Rectal smooth muscle tissue (tissue), 1 donor: Measurements from ENCODE around the gene STAM.
"Not testable (repeated sequence)": the region's sequence is repeated elsewhere in the genome, so short reads cannot be mapped to it uniquely, and the experiment has no call there.

Experiments
- H3K27ac ChIP-seq: one replicate; pipeline ENCODE4 v1.7.0; 2013; ENCODE audit warnings: low read depth, low read length, inconsistent platforms
- H3K27me3 ChIP-seq: one replicate; pipeline ENCODE4 v1.7.0; 2013; ENCODE audit warnings: low read length; ENCODE audit not compliant: control insufficient read depth, insufficient read depth
- H3K36me3 ChIP-seq: one replicate; pipeline ENCODE4 v1.7.0; 2013; ENCODE audit warnings: low read length; ENCODE audit not compliant: control insufficient read depth, insufficient read depth
- H3K4me1 ChIP-seq: one replicate; pipeline ENCODE4 v1.7.0; 2013; ENCODE audit warnings: low read length; ENCODE audit not compliant: control insufficient read depth, insufficient read depth
- H3K4me3 ChIP-seq: one replicate; pipeline ENCODE4 v1.7.0; 2013; ENCODE audit warnings: low read length
- H3K9ac ChIP-seq: one replicate; pipeline ENCODE4 v1.7.0; 2013; ENCODE audit warnings: low read length

STAM gene

DNA sequence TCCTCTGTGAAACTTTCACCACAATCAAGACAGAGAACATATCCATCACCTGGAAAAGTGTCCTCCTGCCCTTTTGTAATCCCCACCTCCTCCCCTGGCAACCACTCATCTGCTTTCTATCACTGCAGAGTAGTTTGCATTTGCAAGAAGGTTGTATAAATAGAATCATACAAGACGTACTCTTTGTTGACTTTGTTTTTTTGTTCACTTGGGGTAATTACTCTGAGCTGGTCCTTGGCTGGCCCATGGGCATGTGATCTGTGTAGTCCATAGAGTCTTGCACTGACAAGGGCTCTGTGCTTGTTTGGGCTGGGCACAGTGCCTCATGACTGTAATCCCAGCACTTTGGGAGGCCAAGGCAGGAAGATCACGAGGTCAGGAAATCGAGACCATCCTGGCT, 19.0 kb upstream of the STAM start:
- Histone ChIP-seq H3K27ac (no peak overlapping the region), H3K9ac (no peak overlapping the region), H3K36me3 (no peaks in the 10 kb centered on the region), H3K27me3 (no peaks in the 10 kb centered on the region), H3K4me1 (no peaks in the 10 kb centered on the region), H3K4me3 (no peak overlapping the region)

DNA sequence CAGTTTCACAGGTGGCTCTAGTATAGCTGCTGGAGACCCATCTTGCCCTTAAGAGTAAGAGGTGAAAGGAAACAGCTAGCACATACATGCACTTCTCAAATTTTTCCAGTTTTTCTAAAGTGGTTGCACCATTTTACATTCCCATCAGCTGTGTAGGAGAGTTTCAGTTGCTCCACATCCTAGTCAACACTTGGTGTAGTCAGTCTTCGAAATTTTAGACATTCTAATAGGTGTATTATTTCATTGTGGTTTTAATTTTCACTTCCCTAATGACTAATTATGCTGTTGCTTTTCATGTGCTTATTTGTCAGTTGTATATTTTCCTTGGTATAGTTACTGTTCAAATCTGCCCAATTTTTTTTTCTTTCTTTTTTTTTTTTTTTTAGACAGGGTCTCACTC, 17.3 kb upstream of the STAM start:
- Histone ChIP-seq H3K36me3 (no peaks in the 10 kb centered on the region), H3K9ac (no peak overlapping the region), H3K4me1 (no peaks in the 10 kb centered on the region)

DNA sequence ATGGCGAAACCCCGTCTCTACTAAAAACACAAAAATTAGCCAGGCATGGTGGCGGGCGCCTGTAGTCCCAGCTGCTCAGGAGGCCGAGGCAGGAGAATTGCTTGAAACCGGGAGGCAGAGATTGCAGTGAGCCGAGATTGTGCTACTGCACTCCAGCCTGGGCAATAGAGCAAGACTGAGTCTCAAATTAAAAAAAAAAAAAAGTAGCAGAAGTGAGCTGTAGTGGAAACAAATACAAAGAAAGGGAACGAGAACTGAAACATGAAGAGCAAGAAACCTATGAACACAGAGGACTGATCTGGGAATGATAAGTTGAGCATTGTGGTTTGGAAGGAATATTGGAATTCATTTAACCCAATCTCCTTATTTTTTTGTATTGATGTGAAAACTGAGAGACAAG, 11.4 kb upstream of the STAM start:
- not testable (repeated sequence) for H3K27ac ChIP-seq, H3K36me3 ChIP-seq, H3K27me3 ChIP-seq, H3K9ac ChIP-seq, H3K4me1 ChIP-seq, H3K4me3 ChIP-seq

More for the DNA sequence above, 17.3 kb upstream of the STAM start:
- no peak overlapping the region for H3K27ac ChIP-seq
- no peaks in the 10 kb centered on the region for H3K27me3 ChIP-seq
- no peak overlapping the region for H3K4me3 ChIP-seq

DNA sequence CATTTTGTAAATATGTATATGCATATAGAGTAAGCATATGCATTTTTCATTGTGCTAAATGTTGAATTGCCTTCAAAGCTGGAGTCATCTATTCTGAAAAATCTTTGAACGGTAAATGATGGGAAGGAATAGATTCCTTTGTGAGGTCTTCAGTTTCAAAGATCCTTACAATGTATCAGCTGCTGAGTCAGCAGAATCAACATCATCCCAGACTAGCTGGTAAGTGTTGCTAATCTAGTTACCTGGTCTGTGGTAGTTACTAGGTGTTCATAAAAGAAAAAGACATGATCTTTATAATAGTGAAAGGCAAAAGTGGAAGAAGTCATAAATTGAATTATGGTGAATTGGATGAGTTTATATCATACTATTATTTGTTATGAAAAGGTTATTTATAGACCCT, 10.6 kb upstream of the STAM start:
- H3K27ac ChIP-seq: no peak overlapping the region
- no peaks in the 10 kb centered on the region for H3K4me1 ChIP-seq
- no peak overlapping the region for H3K9ac ChIP-seq
- no peak overlapping the region for H3K4me3 ChIP-seq
- no peaks in the 10 kb centered on the region for H3K27me3 ChIP-seq
- H3K36me3 ChIP-seq: no peaks in the 10 kb centered on the region

DNA sequence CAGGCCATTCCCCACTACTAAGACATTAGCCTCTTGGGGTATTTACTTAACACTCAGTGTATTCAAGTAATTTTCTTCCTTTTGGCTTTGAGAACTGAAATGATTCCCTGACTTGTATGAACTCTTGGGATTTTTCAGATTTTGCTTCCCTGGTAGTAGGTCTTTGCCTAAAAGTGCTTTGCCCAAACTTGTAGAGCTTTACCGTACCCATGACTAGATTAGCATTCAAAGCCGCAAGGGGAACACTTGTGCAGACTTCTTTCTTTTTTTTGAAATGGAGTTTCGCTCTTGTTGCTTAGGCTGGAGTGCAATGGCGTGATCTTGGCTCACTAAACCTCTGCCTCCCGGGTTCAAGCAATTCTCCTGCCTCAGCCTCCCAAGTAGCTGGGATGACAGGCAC, 6.1 kb upstream of the STAM start:
- Histone ChIP-seq H3K27ac (no peak overlapping the region), H3K36me3 (no peaks in the 10 kb centered on the region), H3K4me1 (no peaks in the 10 kb centered on the region), H3K27me3 (no peaks in the 10 kb centered on the region), H3K9ac (no peak overlapping the region), H3K4me3 (no peak overlapping the region)

DNA sequence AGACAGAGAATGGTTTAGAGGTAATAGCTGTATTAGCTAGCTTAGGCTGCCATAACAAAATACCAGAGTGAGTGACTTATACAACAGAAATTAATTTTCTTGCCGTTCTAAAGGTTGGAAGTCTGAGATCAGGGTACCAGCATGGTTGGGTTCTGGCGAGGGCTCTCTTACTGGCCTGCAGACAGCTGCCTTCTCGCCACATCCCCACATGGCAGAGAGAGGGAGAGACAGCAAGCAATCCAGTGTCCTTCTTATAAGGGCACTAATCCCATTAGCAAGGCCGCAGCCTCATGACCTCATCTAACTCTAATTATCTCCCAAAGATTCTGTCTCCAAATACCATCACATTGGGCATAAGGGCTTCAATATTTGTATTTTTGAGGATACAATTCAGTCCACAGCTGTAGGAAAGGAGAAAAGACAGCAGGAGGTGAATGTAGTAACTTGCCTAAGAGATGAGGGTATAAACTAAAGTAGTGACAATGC, 3.6 kb upstream of the STAM start:
- H3K36me3 ChIP-seq: no peaks in the 10 kb centered on the region
- no peak overlapping the region for H3K9ac ChIP-seq
- H3K27ac ChIP-seq: no peak overlapping the region
- H3K4me1 ChIP-seq: peaks cover 5% of the 10 kb centered on the region
- H3K4me3 ChIP-seq: no peak overlapping the region
- H3K27me3 ChIP-seq: no peaks in the 10 kb centered on the region

DNA sequence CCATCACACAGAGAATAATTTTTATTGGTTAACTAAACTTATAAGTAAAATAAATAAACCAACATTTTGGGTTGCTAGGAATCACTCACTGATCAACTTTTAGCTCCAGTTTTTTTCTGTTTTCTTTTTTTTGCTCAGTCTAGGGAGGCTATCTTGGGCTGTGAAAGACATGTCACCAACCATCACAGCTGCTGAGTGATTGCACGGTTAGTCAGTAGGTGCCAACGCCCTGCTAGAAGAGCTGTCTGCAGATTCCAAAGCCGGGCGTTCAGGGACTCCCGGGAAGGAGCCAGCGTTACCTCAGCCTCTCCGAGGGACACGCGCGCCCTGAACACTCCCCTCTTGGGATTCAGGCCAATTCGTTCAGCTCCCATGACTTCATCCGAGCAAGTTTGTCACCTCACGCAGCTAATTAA, 604 bp upstream of the STAM start:
- Histone ChIP-seq H3K27me3 (no peaks in the 10 kb centered on the region), H3K27ac (peak overlapping the region; percentile 97), H3K36me3 (no peaks in the 10 kb centered on the region), H3K4me1 (peaks cover 12% of the 10 kb centered on the region), H3K9ac (peak overlapping the region; percentile 43), H3K4me3 (peak overlapping the region; percentile 87)

DNA sequence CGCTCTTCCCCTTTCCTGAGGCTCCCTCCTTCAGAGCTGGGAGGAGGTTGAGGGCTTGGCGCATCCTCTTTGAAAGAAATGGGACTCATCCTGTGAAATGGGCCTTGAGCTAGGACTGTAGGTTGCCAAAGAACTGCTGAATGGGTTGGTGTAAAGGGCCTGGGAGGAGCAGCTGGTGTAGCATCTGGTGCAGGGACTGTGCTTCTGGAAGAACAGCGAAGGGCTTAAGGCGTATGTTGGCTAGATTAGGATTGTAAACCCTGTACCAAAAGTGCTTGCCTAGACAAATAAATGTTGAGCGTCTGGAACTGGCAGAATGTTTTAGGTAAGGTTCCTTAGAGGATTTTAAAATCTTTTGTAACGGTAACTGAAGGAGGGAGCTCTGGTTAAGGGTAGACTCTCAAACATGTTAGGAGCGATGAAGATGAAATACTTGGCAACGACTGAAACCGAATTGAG, 563 bp downstream of the STAM start:
- no peaks in the 10 kb centered on the region for H3K36me3 ChIP-seq

DNA sequence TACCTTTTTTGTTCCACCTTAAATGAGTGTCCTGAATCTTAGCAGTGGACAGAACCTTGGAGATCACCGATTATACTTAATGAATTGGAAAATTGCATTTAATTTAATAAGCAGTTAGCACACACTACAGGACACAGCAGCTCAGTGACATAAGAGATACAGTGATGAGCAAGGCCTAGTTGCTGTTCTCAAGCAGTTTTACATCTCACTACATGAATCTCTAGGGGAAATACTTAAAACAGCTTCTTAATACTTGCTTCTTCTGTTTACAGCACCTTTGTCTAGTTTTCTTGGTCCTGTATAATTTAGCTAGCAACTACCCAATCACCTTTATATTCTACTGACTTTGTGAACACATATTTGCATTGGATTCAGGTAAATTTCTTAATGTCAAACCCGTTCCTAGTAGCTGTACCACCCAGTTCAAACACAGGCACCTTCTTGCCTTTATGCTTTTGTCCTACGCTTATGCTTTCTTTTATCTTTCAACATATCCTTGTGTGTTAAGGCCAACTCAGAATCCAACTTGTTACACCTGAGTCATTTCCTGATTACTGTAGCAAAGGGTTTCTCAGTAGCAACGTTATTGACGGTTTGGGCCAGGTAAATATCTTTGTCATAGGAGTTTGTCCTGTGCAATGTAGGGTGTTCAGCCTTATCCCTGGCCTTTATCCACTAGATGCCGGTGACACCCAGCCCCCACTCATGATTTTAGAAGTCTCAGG, 1.8 kb downstream of the STAM start:
- H3K4me3 ChIP-seq: peak overlapping the region; percentile 20
- peaks cover 12% of the 10 kb centered on the region for H3K4me1 ChIP-seq
- no peak overlapping the region for H3K9ac ChIP-seq
- no peaks in the 10 kb centered on the region for H3K27me3 ChIP-seq
- H3K27ac ChIP-seq: no peak overlapping the region
- H3K36me3 ChIP-seq: no peaks in the 10 kb centered on the region

More for the DNA sequence above, 563 bp downstream of the STAM start:
- Histone ChIP-seq H3K27ac (peak overlapping the region; percentile 97), H3K4me3 (peak overlapping the region; percentile 87), H3K4me1 (peaks cover 12% of the 10 kb centered on the region), H3K9ac (peak overlapping the region; percentile 81), H3K27me3 (no peaks in the 10 kb centered on the region)

DNA sequence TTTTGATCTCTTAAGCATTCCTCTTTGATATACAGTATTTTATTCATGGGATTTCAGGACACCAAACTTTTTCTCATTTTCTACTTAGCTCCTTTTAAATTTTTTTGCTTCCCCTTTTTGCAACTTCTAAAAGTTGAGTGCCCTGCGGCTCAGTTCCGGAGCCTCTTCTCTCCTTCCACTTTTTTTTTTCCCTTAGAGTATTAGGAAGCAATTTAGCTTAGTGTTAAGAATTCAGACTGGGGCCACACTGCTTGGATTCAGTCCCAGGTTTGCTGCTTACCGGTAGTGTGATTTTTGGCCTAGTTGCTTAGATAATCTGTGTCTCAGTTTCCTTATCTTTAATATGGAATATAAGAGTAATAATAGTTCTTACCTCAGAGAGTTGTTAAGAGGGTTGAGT, 3.4 kb downstream of the STAM start:
- Histone ChIP-seq H3K36me3 (no peaks in the 10 kb centered on the region), H3K4me3 (no peak overlapping the region), H3K9ac (no peak overlapping the region), H3K4me1 (peaks cover 12% of the 10 kb centered on the region), H3K27ac (no peak overlapping the region), H3K27me3 (no peaks in the 10 kb centered on the region)

DNA sequence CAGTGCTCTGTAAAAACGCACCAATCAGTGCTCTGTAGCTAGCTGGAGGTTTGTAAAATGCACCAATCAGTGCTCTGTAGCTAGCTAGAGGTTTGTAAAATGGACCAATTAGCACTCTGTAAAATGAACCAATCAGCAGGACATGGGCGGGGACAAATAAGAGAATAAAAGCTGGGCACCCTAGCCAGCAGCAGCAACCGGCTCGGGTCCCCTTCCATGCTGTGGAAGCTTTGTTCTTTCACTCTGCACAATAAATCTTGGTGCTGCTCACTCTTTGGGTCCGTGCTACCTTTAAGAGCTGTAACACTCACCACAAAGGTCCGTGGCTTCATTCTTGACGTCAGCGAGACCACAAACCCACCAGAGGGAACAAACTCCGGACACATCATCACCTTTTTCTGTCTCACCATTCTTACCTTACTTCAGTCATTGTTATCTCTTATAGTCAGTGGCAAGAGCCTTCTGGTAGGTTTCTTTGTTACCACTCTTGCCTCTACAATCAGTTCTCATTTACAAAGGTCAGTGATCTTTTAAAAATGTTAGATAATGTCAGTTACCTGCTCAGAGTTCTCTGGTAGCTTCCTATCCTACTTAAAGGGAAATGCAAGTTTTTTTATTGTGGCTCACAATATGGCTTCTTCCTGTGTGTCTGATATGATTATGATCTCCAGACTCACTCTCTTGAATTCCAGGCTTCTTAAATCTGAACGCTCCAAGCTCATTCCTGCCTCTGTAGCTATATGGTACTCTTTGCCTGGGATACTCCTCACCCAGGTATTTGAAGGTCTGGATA, 4.5 kb downstream of the STAM start:
- Histone ChIP-seq H3K9ac (no peak overlapping the region), H3K36me3 (no peaks in the 10 kb centered on the region), H3K27ac (no peak overlapping the region), H3K4me3 (peak overlapping the region; percentile 1), H3K4me1 (peaks cover 10% of the 10 kb centered on the region), H3K27me3 (no peaks in the 10 kb centered on the region)

DNA sequence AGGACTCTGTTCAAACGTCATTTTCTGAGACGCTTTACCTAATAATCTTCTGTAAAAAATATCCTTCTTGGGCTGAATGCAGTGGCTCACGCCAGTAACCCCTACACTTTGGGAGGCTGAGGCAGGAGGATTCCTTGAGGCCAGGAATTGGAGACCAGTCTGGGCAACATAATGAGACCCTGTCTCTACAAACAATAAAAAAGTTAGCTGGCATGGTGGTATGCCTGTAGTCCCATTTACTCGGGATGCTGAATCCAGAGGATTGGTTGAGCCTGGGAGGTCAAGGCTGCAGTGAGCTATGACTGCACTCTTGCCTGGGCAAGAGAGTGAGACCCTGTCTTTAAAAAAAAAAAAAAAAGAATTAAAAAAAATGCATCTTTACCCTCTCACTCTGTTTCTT, 5.1 kb downstream of the STAM start:
- no peaks in the 10 kb centered on the region for H3K36me3 ChIP-seq
- H3K9ac ChIP-seq: no peak overlapping the region
- H3K4me1 ChIP-seq: peaks cover 10% of the 10 kb centered on the region
- H3K4me3 ChIP-seq: no peak overlapping the region
- H3K27me3 ChIP-seq: no peaks in the 10 kb centered on the region
- H3K27ac ChIP-seq: no peak overlapping the region
